Astrocyte (in vitro differentiated cells and primary cell): Measurements from ENCODE around the gene COQ10A. TPM values are rescaled to one million over a fixed set of nuclear protein-coding genes. Genes with fewer than 3 reads are reported as not detected.

ENCODE experiments used
- DNase-seq: peaks from one replicate; pipeline ENCODE4 v3.0.0-alpha.2; 2010; ENCODE audit warnings: low read depth
- FAIRE-seq: peaks from 2 replicates; lab custom pipeline; 2011; peaks lifted over from hg19 to GRCh38; lab: Jason Lieb, UNC
- H2AFZ ChIP-seq: 2 replicates; pipeline ENCODE4 v1.6.0; 2012; ENCODE audit warnings: low read depth, low read length, inconsistent platforms
- H3K27ac ChIP-seq: 2 replicates; pipeline ENCODE4 v1.5.1; 2011; ENCODE audit warnings: low read depth, low read length, inconsistent platforms
- H3K27me3 ChIP-seq: 2 replicates; pipeline ENCODE4 v1.6.0; 2011; ENCODE audit warnings: low read length, inconsistent platforms; ENCODE audit not compliant: insufficient read depth
- H3K36me3 ChIP-seq: 2 replicates; pipeline ENCODE4 v1.5.1; 2011; ENCODE audit warnings: low read length, inconsistent platforms; ENCODE audit not compliant: insufficient read depth
- H3K4me1 ChIP-seq: 2 replicates; pipeline ENCODE4 v1.5.1; 2011; ENCODE audit warnings: low read length, inconsistent platforms; ENCODE audit not compliant: insufficient read depth
- H3K4me2 ChIP-seq: 2 replicates; pipeline ENCODE4 v1.6.0; 2012; ENCODE audit warnings: low read length, inconsistent platforms
- H3K4me3 ChIP-seq: 2 replicates; pipeline ENCODE4 v1.5.1; 2011; ENCODE audit warnings: low read depth, mild to moderate bottlenecking, low read length, inconsistent platforms; ENCODE audit not compliant: insufficient read depth
- H3K79me2 ChIP-seq: 2 replicates; pipeline ENCODE4 v1.6.0; 2012; ENCODE audit warnings: mild to moderate bottlenecking, low read length, inconsistent platforms; ENCODE audit not compliant: insufficient read depth
- H3K9ac ChIP-seq: 2 replicates; pipeline ENCODE4 v1.6.0; 2012; ENCODE audit warnings: mild to moderate bottlenecking, low read length, inconsistent platforms
- H3K9me3 ChIP-seq: 2 replicates; pipeline ENCODE4 v1.5.1; 2012; ENCODE audit warnings: low read depth, mild to moderate bottlenecking, low read length, inconsistent platforms; ENCODE audit not compliant: insufficient read depth
- H4K20me1 ChIP-seq: 2 replicates; pipeline ENCODE4 v1.6.0; 2012; ENCODE audit warnings: low read length, inconsistent platforms; ENCODE audit not compliant: insufficient read depth
- H3K27ac Mint-ChIP-seq: one replicate; pipeline ENCODE4 v1.8.0; 2021; ENCODE audit warnings: mild to moderate bottlenecking, mixed read lengths; ENCODE audit not compliant: unreplicated experiment
- H3K27me3 Mint-ChIP-seq: one replicate; pipeline ENCODE4 v1.8.0; 2021; ENCODE audit warnings: low read depth, mixed read lengths; ENCODE audit not compliant: unreplicated experiment
- H3K36me3 Mint-ChIP-seq: one replicate; pipeline ENCODE4 v1.8.0; 2021; ENCODE audit warnings: low read depth, mixed read lengths; ENCODE audit not compliant: unreplicated experiment
- H3K4me1 Mint-ChIP-seq: one replicate; pipeline ENCODE4 v1.8.0; 2021; ENCODE audit warnings: low read depth, mixed read lengths; ENCODE audit not compliant: unreplicated experiment
- H3K4me3 Mint-ChIP-seq: one replicate; pipeline ENCODE4 v1.8.0; 2021; ENCODE audit warnings: mild to moderate bottlenecking, moderate library complexity, mixed read lengths; ENCODE audit not compliant: unreplicated experiment
- H3K9me3 Mint-ChIP-seq: one replicate; pipeline ENCODE4 v1.8.0; 2021; ENCODE audit warnings: mild to moderate bottlenecking, mixed read lengths; ENCODE audit not compliant: unreplicated experiment
- EZH2 ChIP-seq: IDR thresholded peaks from 2 replicates; pipeline ENCODE4 v1.6.1; 2012; ENCODE audit warnings: mild to moderate bottlenecking, low read length, inconsistent platforms; ENCODE audit not compliant: insufficient read depth
- total RNA-seq: library from RNA; stranded (reverse); gene quantifications from 2 replicates; pipeline ENCODE4 v1.2.1, GENCODE V29; 2021
- TF ChIP-seq, protein P1 (sequence below): IDR thresholded peaks from 2 replicates; pipeline ENCODE4 v1.5.1; 2011; ENCODE audit warnings: low read depth, mild to moderate bottlenecking, inconsistent platforms, low read length, moderate library complexity; ENCODE audit not compliant: insufficient read depth

Gene COQ10A
- total RNA-seq, 1 donor from 2014 or later: 9.3 TPM

DNA sequence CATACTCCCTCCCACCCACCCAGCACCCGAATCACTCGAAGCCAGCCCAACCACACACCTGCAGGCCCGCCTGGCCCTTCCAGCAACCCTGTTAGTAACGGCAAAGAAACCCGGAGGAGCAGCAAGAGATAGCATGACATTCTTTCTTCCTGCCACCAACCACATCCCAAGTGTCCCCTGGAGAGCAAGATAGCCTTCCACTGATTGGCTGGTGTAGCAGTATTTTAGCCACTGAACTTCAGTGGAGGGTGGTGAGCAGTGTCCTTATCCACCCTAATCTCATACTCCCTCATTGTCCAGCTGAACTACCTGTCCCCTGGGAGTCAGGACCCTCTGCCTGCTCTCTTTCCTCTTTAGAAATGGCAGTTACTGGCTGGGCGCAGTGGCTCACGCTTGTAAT, 37.7 kb upstream of the COQ10A start:
- peaks cover 4% of the 10 kb centered on the region for H3K79me2 ChIP-seq
- peaks cover 4% of the 10 kb centered on the region for H3K36me3 Mint-ChIP-seq
- FAIRE-seq (no peak), DNase-seq (no peak)
- no peaks in the 10 kb centered on the region for H3K27me3 ChIP-seq
- H3K4me2 ChIP-seq: no peak overlapping the region
- no peak overlapping the region for H2AFZ ChIP-seq
- peaks cover 4% of the 10 kb centered on the region for H3K27me3 Mint-ChIP-seq
- no peak overlapping the region for H3K27ac Mint-ChIP-seq
- H3K4me1 ChIP-seq: peaks cover 7% of the 10 kb centered on the region
- no peak overlapping the region for H3K9ac ChIP-seq
- H3K4me1 Mint-ChIP-seq: peaks cover 2% of the 10 kb centered on the region
- peaks cover 3% of the 10 kb centered on the region for H3K36me3 ChIP-seq
- no peak overlapping the region for H3K27ac ChIP-seq
- H3K9me3 Mint-ChIP-seq: no peaks in the 10 kb centered on the region
- no peaks in the 10 kb centered on the region for H4K20me1 ChIP-seq
- H3K9me3 ChIP-seq: no peaks in the 10 kb centered on the region
- no peak overlapping the region for H3K4me3 ChIP-seq
- TF ChIP-seq EZH2: no peak
- TF ChIP-seq, protein P1, sequence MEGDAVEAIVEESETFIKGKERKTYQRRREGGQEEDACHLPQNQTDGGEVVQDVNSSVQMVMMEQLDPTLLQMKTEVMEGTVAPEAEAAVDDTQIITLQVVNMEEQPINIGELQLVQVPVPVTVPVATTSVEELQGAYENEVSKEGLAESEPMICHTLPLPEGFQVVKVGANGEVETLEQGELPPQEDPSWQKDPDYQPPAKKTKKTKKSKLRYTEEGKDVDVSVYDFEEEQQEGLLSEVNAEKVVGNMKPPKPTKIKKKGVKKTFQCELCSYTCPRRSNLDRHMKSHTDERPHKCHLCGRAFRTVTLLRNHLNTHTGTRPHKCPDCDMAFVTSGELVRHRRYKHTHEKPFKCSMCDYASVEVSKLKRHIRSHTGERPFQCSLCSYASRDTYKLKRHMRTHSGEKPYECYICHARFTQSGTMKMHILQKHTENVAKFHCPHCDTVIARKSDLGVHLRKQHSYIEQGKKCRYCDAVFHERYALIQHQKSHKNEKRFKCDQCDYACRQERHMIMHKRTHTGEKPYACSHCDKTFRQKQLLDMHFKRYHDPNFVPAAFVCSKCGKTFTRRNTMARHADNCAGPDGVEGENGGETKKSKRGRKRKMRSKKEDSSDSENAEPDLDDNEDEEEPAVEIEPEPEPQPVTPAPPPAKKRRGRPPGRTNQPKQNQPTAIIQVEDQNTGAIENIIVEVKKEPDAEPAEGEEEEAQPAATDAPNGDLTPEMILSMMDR: no peak
- no peak overlapping the region for H3K4me3 Mint-ChIP-seq

DNA sequence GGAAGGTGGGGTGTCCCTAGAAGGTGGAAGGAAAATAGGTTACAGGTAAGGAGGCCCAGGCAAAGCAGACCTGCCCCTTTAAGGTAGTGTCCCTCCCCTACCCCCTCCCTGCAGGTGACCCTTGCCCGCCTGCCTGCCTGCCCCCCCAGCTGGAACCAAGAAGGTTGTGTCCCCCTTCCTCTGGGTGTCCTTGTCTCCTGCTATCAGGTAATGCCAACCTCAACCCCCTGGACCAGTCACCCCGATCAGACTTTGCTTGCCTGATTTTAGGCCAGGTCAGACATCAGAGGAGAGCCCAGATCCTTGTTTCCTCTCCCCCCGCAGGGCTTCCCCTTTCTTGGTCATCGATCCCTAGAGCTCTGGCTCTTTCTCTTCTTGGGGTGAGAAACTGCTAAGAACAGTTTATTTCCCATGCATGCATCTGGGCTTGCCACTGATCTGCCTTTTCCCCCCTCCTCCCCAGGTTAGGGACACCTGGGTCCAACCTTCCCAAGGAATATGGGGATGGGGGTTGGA, 36.8 kb upstream of the COQ10A start, which contains the start of gene SLC39A5:
TSS of gene SLC39A5 (plus strand) at position 136 of the 516 bp plus-strand sequence. CDS start 1,224 bp downstream, outside the sequence.
- TF ChIP-seq, protein P1: no peak
- TF ChIP-seq EZH2: no peak
- peaks cover 4% of the 10 kb centered on the region for H3K79me2 ChIP-seq
- Mint-ChIP-seq H3K27ac (peak within 1 kb of the TSS; percentile 18), H3K36me3 (peaks cover 5% of the 10 kb centered on the region), H3K27me3 (peaks cover 4% of the 10 kb centered on the region), H3K4me1 (no peaks in the 10 kb centered on the region), H3K4me3 (no peak within 1 kb of the TSS), H3K9me3 (no peaks in the 10 kb centered on the region)
- H3K4me1 ChIP-seq: peaks cover 3% of the 10 kb centered on the region
- H3K4me2 ChIP-seq: no peak within 1 kb of the TSS
- no peak for FAIRE-seq
- H3K27ac ChIP-seq: no peak within 1 kb of the TSS
- no peak within 1 kb of the TSS for H2AFZ ChIP-seq
- no peak within 1 kb of the TSS for H3K9ac ChIP-seq
- H4K20me1 ChIP-seq: no peaks in the 10 kb centered on the region
- peaks cover 3% of the 10 kb centered on the region for H3K36me3 ChIP-seq
- H3K9me3 ChIP-seq: no peaks in the 10 kb centered on the region
- no peak for DNase-seq
- no peaks in the 10 kb centered on the region for H3K27me3 ChIP-seq
- no peak within 1 kb of the TSS for H3K4me3 ChIP-seq

DNA sequence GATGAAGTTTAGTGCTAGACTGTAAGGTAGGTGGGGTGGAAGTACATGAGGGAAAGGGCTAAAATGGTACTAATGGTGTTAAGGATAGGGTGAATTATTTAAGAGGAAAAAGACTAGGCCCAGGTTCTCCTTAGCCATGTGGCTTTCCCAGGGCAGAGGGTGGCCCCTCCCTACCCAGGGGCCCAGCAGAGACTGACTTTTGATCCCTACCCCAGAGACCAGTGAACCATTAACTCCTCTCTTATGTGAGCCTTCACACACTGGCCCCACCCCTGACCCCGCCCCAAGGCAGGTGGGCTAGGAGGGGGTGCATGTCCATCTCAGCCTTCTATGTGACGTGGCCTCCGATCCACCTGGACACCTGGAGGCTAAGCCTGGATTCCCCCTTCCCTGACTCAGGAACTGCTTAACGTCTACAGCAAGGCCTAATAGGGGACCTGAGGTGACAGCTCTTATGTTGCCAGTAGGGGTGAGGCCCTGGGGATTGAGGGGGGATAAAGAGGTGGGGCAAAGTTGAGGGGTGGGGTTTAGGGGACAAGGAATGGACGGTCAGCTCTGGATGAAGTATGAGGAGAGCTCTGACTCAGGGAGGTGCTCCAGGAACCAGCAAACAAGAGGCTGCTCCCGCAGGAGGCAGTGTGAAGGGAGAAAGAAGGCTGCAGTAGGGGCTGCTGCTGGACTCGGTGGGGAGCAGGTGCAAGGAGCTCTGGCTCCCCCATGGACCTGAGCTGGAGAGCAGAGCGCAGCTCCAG, 36.1 kb upstream of the COQ10A start:
- Histone ChIP-seq H2AFZ (no peak overlapping the region), H3K27me3 (no peaks in the 10 kb centered on the region), H4K20me1 (peaks cover 5% of the 10 kb centered on the region), H3K4me3 (no peak overlapping the region), H3K4me2 (no peak overlapping the region), H3K4me1 (no peaks in the 10 kb centered on the region), H3K36me3 (peaks cover 3% of the 10 kb centered on the region), H3K9ac (no peak overlapping the region), H3K9me3 (no peaks in the 10 kb centered on the region), H3K79me2 (no peaks in the 10 kb centered on the region), H3K27ac (no peak overlapping the region)
- no peak overlapping the region for H3K4me3 Mint-ChIP-seq
- peaks cover 7% of the 10 kb centered on the region for H3K36me3 Mint-ChIP-seq
- no peak for TF ChIP-seq EZH2
- TF ChIP-seq, protein P1: no peak
- H3K9me3 Mint-ChIP-seq: no peaks in the 10 kb centered on the region
- H3K4me1 Mint-ChIP-seq: no peaks in the 10 kb centered on the region
- no peak for FAIRE-seq
- H3K27me3 Mint-ChIP-seq: peaks cover 4% of the 10 kb centered on the region
- no peak for DNase-seq
- peak overlapping the region; percentile 18 for H3K27ac Mint-ChIP-seq
